ENCODE data around the gene CFAP97D2.
"Not testable (repeated sequence)": the region's sequence is repeated elsewhere in the genome, so short reads cannot be mapped to it uniquely, and the experiment has no call there.

Gene CFAP97D2

DNA sequence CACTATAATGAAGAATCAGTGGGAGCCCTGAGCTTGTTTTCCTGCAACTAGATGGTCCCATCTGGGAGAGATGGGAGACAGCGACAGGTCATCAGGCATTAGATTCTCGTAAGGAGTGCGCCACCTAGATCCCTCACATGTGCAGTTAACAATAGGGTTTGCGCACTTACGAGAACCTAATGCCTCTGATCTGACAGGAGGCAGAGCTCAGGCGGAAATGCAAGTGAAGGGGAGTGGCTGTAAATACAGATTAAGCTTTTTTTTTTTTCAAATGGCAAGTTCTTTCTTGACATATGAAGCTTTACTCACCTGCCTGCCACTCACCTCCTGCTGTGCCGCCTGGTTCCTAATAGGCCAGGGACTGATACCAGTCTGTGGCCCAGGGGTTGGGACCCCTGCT, 70.0 kb downstream of the CFAP97D2 start:
- DNase-seq (ENCODE audit: low spot score), result no peak
- TF ChIP-seq, protein P1, sequence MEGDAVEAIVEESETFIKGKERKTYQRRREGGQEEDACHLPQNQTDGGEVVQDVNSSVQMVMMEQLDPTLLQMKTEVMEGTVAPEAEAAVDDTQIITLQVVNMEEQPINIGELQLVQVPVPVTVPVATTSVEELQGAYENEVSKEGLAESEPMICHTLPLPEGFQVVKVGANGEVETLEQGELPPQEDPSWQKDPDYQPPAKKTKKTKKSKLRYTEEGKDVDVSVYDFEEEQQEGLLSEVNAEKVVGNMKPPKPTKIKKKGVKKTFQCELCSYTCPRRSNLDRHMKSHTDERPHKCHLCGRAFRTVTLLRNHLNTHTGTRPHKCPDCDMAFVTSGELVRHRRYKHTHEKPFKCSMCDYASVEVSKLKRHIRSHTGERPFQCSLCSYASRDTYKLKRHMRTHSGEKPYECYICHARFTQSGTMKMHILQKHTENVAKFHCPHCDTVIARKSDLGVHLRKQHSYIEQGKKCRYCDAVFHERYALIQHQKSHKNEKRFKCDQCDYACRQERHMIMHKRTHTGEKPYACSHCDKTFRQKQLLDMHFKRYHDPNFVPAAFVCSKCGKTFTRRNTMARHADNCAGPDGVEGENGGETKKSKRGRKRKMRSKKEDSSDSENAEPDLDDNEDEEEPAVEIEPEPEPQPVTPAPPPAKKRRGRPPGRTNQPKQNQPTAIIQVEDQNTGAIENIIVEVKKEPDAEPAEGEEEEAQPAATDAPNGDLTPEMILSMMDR (IDR thresholded peaks at IDR 0.05; ENCODE audit: borderline replicate concordance, control extremely low read depth, extremely low read depth, insufficient read depth, missing control alignments), result no peak
- in situ Hi-C loops (cut with MboI; ENCODE audit: low sequenced_read_pairs, unreplicated experiment), result no loop called here

DNA sequence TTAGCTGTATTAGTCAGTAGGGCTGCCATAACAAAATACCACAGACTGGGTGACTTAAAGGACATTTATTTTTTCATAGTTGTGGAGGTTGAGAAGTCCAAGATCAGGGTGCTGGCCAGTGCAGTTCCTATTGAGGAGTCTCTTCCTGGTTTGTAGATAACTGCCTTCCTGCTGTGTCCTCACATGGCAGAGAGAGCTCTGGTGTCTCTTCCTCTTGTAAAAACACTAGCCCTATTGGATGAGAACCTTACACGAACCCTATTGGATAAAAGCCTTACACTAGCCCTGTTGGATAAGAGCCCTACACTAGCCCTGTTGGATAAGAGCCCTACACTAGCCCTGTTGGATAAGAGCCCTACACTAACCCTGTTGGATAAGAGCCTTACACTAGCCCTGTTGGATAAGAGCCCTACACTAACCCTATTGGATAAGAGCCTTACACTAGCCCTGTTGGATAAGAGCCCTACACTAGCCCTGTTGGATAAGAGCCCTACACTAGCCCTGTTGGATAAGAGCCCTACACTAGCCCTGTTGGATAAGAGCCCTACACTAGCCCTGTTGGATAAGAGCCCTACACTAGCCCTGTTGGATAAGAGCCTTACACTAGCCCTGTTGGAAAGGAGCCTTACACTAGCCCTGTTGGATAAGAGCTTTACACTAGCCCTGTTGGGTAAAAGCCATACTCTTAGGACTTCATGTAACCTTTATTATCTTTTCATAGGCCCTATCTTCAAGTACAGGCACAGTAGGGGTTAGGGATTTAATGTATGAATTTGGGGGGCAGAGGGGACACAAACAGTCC, 72.8 kb downstream of the CFAP97D2 start:
- in situ Hi-C loops (cut with MboI; ENCODE audit: low sequenced_read_pairs, unreplicated experiment), result not testable (repeated sequence)

DNA sequence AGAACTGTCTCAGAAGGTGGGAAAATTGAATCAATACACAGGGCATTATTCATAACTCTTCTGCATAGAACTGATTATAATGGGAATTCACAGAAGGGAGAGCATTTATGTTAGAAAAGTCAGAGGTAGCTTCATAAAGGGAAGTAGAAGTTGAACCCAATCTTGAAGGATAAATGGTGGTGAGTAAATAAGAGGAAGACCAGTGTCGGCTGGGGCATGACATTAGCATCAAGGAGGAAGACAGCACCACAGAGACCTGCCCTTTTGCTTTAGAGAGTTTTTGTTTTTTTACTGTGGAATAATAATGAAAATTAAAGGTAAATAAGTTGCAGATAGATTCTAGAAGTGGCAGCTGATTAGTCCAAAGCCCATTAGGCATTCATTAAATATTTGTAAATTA, 77.5 kb downstream of the CFAP97D2 start:
- no peak for DNase-seq (ENCODE audit: low spot score)
- in situ Hi-C loops (cut with MboI; ENCODE audit: low sequenced_read_pairs, unreplicated experiment), result no loop called here
- TF ChIP-seq, protein P1 (IDR thresholded peaks at IDR 0.05; ENCODE audit: borderline replicate concordance, control extremely low read depth, extremely low read depth, insufficient read depth, missing control alignments), result no peak

More for the DNA sequence above, 72.8 kb downstream of the CFAP97D2 start:
- not testable (repeated sequence) for DNase-seq (ENCODE audit: low spot score)

DNA sequence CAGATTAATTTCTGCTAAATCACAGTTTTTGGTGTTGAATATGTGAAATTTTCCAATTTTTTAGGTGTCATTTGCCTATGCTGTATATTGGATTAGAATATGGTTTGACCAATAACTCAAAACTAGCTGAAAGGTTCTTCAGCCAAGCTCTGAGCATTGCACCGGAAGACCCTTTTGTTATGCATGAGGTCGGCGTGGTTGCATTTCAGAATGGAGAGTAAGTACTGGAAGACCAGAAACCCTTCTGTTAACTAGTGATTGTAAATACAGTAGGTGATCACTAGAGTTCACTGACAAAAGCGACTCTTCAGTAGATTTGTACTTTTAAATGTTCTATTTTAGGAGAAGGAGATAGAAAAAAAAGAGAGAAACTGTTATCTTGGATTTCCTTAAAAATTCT, 78.0 kb downstream of the CFAP97D2 start:
- TF ChIP-seq, protein P1 (IDR thresholded peaks at IDR 0.05; ENCODE audit: borderline replicate concordance, control extremely low read depth, extremely low read depth, insufficient read depth, missing control alignments), result no peak
- DNase-seq (ENCODE audit: low spot score), result no peak
- in situ Hi-C loops (cut with MboI; ENCODE audit: low sequenced_read_pairs, unreplicated experiment), result no loop called here

DNA sequence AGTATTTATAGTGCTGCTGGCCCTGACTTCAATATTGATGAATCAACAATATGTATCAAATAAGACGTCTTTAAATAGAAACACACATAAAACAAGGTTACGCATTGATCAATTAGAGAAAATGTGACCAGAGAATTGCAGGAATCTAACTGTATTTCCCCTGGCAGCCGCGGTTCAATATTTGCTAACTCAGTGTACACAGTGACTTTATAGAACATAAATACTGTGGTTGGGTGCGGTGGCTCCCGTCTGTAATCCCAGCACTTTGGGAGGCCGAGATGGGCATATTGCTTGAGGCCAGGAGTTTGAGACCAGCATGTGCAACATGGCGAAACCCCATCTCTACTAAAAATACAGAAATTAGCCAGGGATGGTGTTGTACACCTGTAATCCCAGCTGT, 79.5 kb downstream of the CFAP97D2 start:
- in situ Hi-C loops (cut with MboI; ENCODE audit: low sequenced_read_pairs, unreplicated experiment), result no loop called here
- TF ChIP-seq, protein P1 (IDR thresholded peaks at IDR 0.05; ENCODE audit: borderline replicate concordance, control extremely low read depth, extremely low read depth, insufficient read depth, missing control alignments), result no peak
- no peak for DNase-seq (ENCODE audit: low spot score)

DNA sequence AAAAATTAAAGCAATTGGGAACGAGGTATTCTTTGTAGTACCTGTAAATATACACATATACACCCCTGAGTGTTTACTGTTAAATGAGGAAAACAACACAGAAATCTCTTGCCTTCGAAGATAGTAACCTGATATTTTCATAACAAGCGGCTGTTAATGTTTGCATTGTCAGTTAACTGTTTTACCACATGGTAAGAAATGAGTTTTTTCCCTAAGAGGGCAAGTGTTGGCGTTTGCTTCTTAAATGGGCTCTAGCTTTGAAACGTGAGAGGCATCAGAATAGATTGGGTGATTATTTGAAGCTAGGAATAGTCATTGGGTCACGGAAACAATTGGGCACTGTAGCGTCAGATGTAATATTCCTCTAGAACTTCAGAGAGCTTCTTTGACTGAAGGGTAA, 80.3 kb downstream of the CFAP97D2 start:
- in situ Hi-C loops (cut with MboI; ENCODE audit: low sequenced_read_pairs, unreplicated experiment), result no loop called here
- TF ChIP-seq, protein P1 (IDR thresholded peaks at IDR 0.05; ENCODE audit: borderline replicate concordance, control extremely low read depth, extremely low read depth, insufficient read depth, missing control alignments), result no peak

DNA sequence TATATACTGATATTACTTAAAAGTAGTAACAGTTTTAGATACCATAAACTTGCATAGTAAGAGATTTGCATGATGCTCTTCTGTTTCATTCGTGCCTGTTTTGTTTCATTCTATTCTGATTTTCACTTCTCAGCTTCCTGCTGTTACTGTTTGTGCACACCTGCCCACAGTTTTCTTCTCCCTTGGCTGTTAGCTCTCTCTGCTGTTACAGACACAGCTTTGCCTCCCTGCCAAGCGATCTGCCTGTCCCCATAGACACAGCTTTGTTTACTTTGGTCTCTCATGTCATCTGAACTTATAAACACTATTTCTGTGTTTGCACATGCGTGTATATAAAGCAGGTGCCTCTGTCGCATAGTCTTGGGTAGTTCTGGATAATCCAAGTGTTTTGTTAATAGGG, 80.9 kb downstream of the CFAP97D2 start:
- in situ Hi-C loops (cut with MboI; ENCODE audit: low sequenced_read_pairs, unreplicated experiment), result no loop called here
- TF ChIP-seq, protein P1 (IDR thresholded peaks at IDR 0.05; ENCODE audit: borderline replicate concordance, control extremely low read depth, extremely low read depth, insufficient read depth, missing control alignments), result no peak
- DNase-seq (ENCODE audit: low spot score), result no peak

More for the DNA sequence above, 80.3 kb downstream of the CFAP97D2 start:
- no peak for DNase-seq (ENCODE audit: low spot score)
